Measurements from ENCODE around the gene SLC6A12.

SLC6A12 gene

DNA sequence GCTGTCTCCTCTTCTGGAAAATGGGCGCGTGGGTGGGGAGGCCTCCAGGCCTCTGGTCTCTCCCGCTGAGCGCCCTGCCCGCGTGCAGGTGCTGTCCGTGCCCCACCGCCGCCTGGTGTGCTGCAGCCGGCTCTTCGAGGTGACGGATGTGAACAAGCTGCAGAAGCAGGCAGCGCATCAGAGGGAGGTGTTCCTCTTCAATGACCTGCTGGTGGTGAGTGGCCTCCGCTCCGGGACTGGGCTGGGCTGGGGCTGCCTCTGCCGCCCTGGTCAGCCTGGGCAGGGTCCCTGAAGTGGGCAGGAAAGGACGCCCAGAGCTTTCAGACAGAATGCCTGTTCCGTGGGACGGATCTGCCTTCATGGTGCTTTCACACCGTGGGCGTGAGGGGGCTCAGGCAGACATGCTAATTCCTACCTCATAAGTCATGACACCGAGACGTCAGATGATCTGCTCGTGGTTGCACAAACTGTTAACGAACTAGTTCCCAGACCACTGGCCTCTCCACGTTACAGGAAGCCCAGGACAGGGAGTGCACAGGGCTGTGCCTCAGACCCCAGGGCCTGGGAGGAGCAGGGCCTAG, 50.5 kb downstream of the SLC6A12 start:
- Histone ChIP-seq H3K4me3 (replicated peaks; ENCODE audit: insufficient read depth, low read length) (no peak overlapping the region), H3K27ac (replicated peaks) (no peak overlapping the region), H3K27me3 (ENCODE audit: insufficient read depth, poor library complexity, severe bottlenecking) (no peaks in the 10 kb centered on the region)
- no peak for DNase-seq (ENCODE audit: low read depth in 1 of 2, low spot score in 1 of 2)
- TF ChIP-seq SPI1 (IDR thresholded peaks at IDR 0.05; ENCODE audit: borderline replicate concordance, low read depth): no peak
- TF ChIP-seq POLR2AphosphoS5 (IDR thresholded peaks at IDR 0.05; ENCODE audit: low read depth): no peak
- TF ChIP-seq, protein P1, sequence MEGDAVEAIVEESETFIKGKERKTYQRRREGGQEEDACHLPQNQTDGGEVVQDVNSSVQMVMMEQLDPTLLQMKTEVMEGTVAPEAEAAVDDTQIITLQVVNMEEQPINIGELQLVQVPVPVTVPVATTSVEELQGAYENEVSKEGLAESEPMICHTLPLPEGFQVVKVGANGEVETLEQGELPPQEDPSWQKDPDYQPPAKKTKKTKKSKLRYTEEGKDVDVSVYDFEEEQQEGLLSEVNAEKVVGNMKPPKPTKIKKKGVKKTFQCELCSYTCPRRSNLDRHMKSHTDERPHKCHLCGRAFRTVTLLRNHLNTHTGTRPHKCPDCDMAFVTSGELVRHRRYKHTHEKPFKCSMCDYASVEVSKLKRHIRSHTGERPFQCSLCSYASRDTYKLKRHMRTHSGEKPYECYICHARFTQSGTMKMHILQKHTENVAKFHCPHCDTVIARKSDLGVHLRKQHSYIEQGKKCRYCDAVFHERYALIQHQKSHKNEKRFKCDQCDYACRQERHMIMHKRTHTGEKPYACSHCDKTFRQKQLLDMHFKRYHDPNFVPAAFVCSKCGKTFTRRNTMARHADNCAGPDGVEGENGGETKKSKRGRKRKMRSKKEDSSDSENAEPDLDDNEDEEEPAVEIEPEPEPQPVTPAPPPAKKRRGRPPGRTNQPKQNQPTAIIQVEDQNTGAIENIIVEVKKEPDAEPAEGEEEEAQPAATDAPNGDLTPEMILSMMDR (IDR thresholded peaks at IDR 0.05; ENCODE audit: insufficient read depth, low read length): no peak
- TF ChIP-seq GABPA (IDR thresholded peaks at IDR 0.05; ENCODE audit: low read depth): no peak
- TF ChIP-seq, protein P2, sequence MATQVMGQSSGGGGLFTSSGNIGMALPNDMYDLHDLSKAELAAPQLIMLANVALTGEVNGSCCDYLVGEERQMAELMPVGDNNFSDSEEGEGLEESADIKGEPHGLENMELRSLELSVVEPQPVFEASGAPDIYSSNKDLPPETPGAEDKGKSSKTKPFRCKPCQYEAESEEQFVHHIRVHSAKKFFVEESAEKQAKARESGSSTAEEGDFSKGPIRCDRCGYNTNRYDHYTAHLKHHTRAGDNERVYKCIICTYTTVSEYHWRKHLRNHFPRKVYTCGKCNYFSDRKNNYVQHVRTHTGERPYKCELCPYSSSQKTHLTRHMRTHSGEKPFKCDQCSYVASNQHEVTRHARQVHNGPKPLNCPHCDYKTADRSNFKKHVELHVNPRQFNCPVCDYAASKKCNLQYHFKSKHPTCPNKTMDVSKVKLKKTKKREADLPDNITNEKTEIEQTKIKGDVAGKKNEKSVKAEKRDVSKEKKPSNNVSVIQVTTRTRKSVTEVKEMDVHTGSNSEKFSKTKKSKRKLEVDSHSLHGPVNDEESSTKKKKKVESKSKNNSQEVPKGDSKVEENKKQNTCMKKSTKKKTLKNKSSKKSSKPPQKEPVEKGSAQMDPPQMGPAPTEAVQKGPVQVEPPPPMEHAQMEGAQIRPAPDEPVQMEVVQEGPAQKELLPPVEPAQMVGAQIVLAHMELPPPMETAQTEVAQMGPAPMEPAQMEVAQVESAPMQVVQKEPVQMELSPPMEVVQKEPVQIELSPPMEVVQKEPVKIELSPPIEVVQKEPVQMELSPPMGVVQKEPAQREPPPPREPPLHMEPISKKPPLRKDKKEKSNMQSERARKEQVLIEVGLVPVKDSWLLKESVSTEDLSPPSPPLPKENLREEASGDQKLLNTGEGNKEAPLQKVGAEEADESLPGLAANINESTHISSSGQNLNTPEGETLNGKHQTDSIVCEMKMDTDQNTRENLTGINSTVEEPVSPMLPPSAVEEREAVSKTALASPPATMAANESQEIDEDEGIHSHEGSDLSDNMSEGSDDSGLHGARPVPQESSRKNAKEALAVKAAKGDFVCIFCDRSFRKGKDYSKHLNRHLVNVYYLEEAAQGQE (IDR thresholded peaks at IDR 0.05; ENCODE audit: insufficient replicate concordance, low read depth): no peak

DNA sequence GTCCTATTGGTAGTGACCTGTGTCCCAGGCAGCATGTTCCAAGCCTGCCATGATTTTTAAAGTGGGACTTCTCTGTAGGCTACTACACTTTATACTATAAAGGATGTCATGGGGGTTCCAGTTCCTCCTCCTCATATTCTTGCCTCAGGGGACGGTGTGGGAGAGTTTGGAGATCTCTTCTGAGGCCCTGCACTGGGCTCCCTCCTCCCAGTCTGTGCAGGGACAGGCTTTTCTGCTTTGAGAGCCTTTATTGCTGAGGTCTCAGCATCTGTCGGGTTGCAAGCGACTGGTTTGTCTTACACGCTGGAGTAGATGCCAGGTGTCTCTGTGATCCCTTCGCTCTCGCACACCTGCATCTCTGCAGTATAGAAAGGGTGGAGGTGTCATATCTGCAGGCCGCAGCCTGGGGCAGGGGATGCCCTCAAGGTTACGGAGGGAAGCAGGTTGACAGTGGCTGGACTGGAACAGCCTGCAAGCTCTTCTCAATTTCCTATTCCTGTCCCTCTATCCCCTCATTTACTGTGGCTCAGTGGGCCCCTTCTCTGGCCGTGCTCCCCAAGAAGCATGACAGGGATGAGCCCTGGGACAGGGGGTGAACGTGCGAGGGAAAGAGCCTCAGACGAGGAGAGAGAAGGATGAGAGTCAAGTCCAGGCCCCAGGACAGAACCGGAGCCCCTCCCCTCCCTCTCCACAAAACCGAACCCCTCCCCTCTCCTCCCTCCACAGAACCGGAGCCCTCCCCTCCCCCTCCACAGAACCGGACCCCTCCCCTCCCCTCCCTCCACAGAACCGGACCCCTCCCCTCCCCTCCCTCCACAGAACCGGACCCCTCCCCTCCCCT, 51.3 kb downstream of the SLC6A12 start:
- H3K27me3 ChIP-seq (ENCODE audit: insufficient read depth, poor library complexity, severe bottlenecking): no peaks in the 10 kb centered on the region
- no peak overlapping the region for H3K27ac ChIP-seq (replicated peaks)
- TF ChIP-seq, protein P2 (IDR thresholded peaks at IDR 0.05; ENCODE audit: insufficient replicate concordance, low read depth): no peak
- TF ChIP-seq POLR2AphosphoS5 (IDR thresholded peaks at IDR 0.05; ENCODE audit: low read depth) (no peak), GABPA (IDR thresholded peaks at IDR 0.05; ENCODE audit: low read depth) (no peak), SPI1 (IDR thresholded peaks at IDR 0.05; ENCODE audit: borderline replicate concordance, low read depth) (no peak)
- TF ChIP-seq, protein P1 (IDR thresholded peaks at IDR 0.05; ENCODE audit: insufficient read depth, low read length): no peak
- DNase-seq (ENCODE audit: low read depth in 1 of 2, low spot score in 1 of 2): no peak
- no peak overlapping the region for H3K4me3 ChIP-seq (replicated peaks; ENCODE audit: insufficient read depth, low read length)

DNA sequence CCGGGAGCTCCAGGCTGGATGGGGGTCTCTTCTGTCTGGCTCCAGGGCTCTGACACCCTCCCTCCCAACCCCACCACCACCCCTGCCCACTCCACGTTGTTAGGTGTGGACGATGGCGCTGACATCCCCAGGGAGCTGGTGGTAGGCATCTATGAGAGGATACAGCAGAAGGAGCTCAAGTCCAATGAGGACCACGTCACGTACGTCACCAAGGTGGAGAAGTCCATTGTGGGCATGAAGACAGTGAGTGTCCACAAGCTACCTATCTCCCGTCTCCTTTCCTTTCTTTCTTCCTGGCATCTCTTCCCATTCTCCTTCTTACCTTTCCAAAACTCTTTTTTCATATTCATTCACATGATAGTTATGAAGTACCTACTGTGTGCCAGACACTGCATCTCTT, 52.1 kb downstream of the SLC6A12 start:
- H3K27me3 ChIP-seq (ENCODE audit: insufficient read depth, poor library complexity, severe bottlenecking): no peaks in the 10 kb centered on the region
- H3K27ac ChIP-seq (replicated peaks): no peak overlapping the region
- TF ChIP-seq, protein P2 (IDR thresholded peaks at IDR 0.05; ENCODE audit: insufficient replicate concordance, low read depth): no peak
- TF ChIP-seq POLR2AphosphoS5 (IDR thresholded peaks at IDR 0.05; ENCODE audit: low read depth): no peak
- no peak for TF ChIP-seq SPI1 (IDR thresholded peaks at IDR 0.05; ENCODE audit: borderline replicate concordance, low read depth)
- no peak for TF ChIP-seq GABPA (IDR thresholded peaks at IDR 0.05; ENCODE audit: low read depth)
- H3K4me3 ChIP-seq (replicated peaks; ENCODE audit: insufficient read depth, low read length): no peak overlapping the region
- no peak for DNase-seq (ENCODE audit: low read depth in 1 of 2, low spot score in 1 of 2)

Measured in HL-60 (cell line).